OCI-M1 (cell line): Measurements from ENCODE around the gene PSMB4.

Experiments used
- DNase-seq: peaks from one replicate; lab custom pipeline; 2025; lab: John Stamatoyannopoulos, UW

PSMB4 gene

GRCh38 chr1:151443846-151444782 lies 44.7 kb downstream of the PSMB4 start:
- peak; percentile 91 for DNase-seq

GRCh38 chr1:151444783-151445177 lies 45.4 kb downstream of the PSMB4 start:
- DNase-seq, result no peak

GRCh38 chr1:151447696-151448095 lies 48.3 kb downstream of the PSMB4 start:
- no peak for DNase-seq
